CD4-positive, alpha-beta memory T cell (primary cell): ENCODE data around the gene KRTAP9-8. TPM values are rescaled to one million over a fixed set of nuclear protein-coding genes. Genes with fewer than 3 reads are reported as not detected.
A peak's percentile ranks its signal among the peaks of the same experiment; 100 is the strongest.
"Not testable (repeated sequence)": the region's sequence is repeated elsewhere in the genome, so short reads cannot be mapped to it uniquely, and the experiment has no call there.

Source experiments
- CTCF ChIA-PET: fragments of 350-600 bp; sonication (Branson Sonifier 250); formaldehyde crosslinking; loops from one replicate; lab custom pipeline; 2021; ENCODE audit warnings: inconsistent platforms; ENCODE audit not compliant: partially characterized antibody; lab: Charles Lee
- POLR2A ChIA-PET: fragments of 350-600 bp; sonication (Branson Sonifier 250); formaldehyde crosslinking; loops from one replicate; lab custom pipeline; 2021; ENCODE audit not compliant: partially characterized antibody; lab: Charles Lee
- DNase-seq, 5 donors: peaks; one replicate each; pipeline versions ENCODE4 v3.0.0 to v3.0.0-alpha.2; 2020 to 2022; ENCODE audit warnings: mixed read lengths in 1 of 5
- H3K27ac ChIP-seq: one replicate; pipeline ENCODE4 v1.7.0; 2013; ENCODE audit warnings: low read depth, low read length
- H3K27me3 ChIP-seq: 2 replicates; pipeline ENCODE4 v1.7.0; 2013; ENCODE audit warnings: mild to moderate bottlenecking, low read length, moderate library complexity; ENCODE audit not compliant: insufficient read depth
- H3K36me3 ChIP-seq: 2 replicates; pipeline ENCODE4 v1.7.0; 2013; ENCODE audit warnings: mild to moderate bottlenecking, low read length, moderate library complexity; ENCODE audit not compliant: insufficient read depth
- H3K4me1 ChIP-seq: 2 replicates; pipeline ENCODE4 v1.7.0; 2013; ENCODE audit warnings: mild to moderate bottlenecking, low read length, moderate library complexity; ENCODE audit not compliant: insufficient read depth
- H3K4me3 ChIP-seq, 2 donors: one replicate each; pipeline ENCODE4 v1.7.0; 2013; ENCODE audit warnings: low read length in 2 of 2, mild to moderate bottlenecking in 1 of 2
- H3K9me3 ChIP-seq, 2 donors: one replicate each; pipeline ENCODE4 v1.7.0; 2013; ENCODE audit warnings: low read length in 2 of 2, control low read depth in 1 of 2; ENCODE audit not compliant: control insufficient read depth in 1 of 2
- H3K27ac Mint-ChIP-seq, 7 donors: one replicate each; pipeline ENCODE4 v1.8.0; 2020 to 2021; ENCODE audit warnings: mixed read lengths in 7 of 7, mild to moderate bottlenecking in 6 of 7, inconsistent platforms in 3 of 7, moderate library complexity in 3 of 7
- H3K27me3 Mint-ChIP-seq, 2 donors: one replicate each; pipeline ENCODE4 v1.8.0; 2020 to 2021; ENCODE audit warnings: mixed read lengths in 2 of 2
- H3K36me3 Mint-ChIP-seq, 2 donors: one replicate each; pipeline ENCODE4 v1.8.0; 2020 to 2021; ENCODE audit warnings: mixed read lengths in 2 of 2, inconsistent platforms in 1 of 2, mild to moderate bottlenecking in 1 of 2
- H3K4me1 Mint-ChIP-seq, 4 donors: one replicate each; pipeline ENCODE4 v1.8.0; 2020 to 2021; ENCODE audit warnings: mixed read lengths in 4 of 4, mild to moderate bottlenecking in 1 of 4
- H3K4me3 Mint-ChIP-seq, 8 donors: one replicate each; pipeline ENCODE4 v1.8.0; 2020 to 2021; ENCODE audit warnings: mixed read lengths in 8 of 8, mild to moderate bottlenecking in 7 of 8, moderate library complexity in 6 of 8, inconsistent platforms in 3 of 8
- H3K9me3 Mint-ChIP-seq, 8 donors: one replicate each; pipeline ENCODE4 v1.8.0; 2020 to 2021; ENCODE audit warnings: mixed read lengths in 8 of 8, mild to moderate bottlenecking in 5 of 8, inconsistent platforms in 3 of 8, moderate library complexity in 1 of 8
- intact Hi-C: fragments of 100-400 bp; cut with micrococcal nuclease; formaldehyde crosslinking; loops from one replicate; pipeline ENCODE4 v1.15.1; 2023
- polyA plus RNA-seq, 2 donors: library from polyadenylated mRNA; unstranded; fragments of 300-500 nt; fragmentation: Illumina TruSeq; gene quantifications; one replicate each; pipeline ENCODE4 v1.2.3, GENCODE V29; 2021
- total RNA-seq, 2 experiments: library from RNA; stranded (reverse); gene quantifications; one replicate each; pipeline ENCODE4 v1.2.3, GENCODE V29; 2021

KRTAP9-8 gene
- total and polyA plus RNA-seq, 4 experiments from 2014 or later, result not detected

GRCh38 chr17:41237116-41237515 is 683 bp upstream of the KRTAP9-8 start:
- H3K36me3 ChIP-seq, H3K4me3 Mint-ChIP-seq, H3K36me3 Mint-ChIP-seq, DNase-seq, intact Hi-C loops, H3K4me1 Mint-ChIP-seq, H3K27me3 ChIP-seq, CTCF ChIA-PET, H3K9me3 ChIP-seq, H3K4me1 ChIP-seq, H3K27ac Mint-ChIP-seq, H3K27ac ChIP-seq, POLR2A ChIA-PET, H3K9me3 Mint-ChIP-seq, H3K4me3 ChIP-seq: not testable (repeated sequence)
- H3K27me3 Mint-ChIP-seq, result peaks cover 22 to 24% of the 10 kb centered on the region in 2 donors

- H3K27ac ChIP-seq, H3K9me3 ChIP-seq, DNase-seq, H3K36me3 ChIP-seq, H3K27me3 ChIP-seq, H3K4me3 Mint-ChIP-seq, H3K4me1 Mint-ChIP-seq, H3K4me3 ChIP-seq, intact Hi-C loops, H3K4me1 ChIP-seq, CTCF ChIA-PET, H3K36me3 Mint-ChIP-seq, POLR2A ChIA-PET, H3K9me3 Mint-ChIP-seq: not testable (repeated sequence)
- peak overlapping the region in 1 of 7 donors; percentile 11 for H3K27ac Mint-ChIP-seq
- H3K27me3 Mint-ChIP-seq, result peaks cover 3 to 10% of the 10 kb centered on the region in 2 donors
These were observed 9.4 kb downstream of the KRTAP9-8 start for GRCh38 chr17:41246995-41247787.

- H3K27me3 Mint-ChIP-seq, H3K9me3 ChIP-seq, H3K27ac ChIP-seq, CTCF ChIA-PET, POLR2A ChIA-PET, H3K4me3 Mint-ChIP-seq, intact Hi-C loops, H3K4me3 ChIP-seq, H3K36me3 ChIP-seq, H3K36me3 Mint-ChIP-seq, H3K27ac Mint-ChIP-seq, DNase-seq, H3K4me1 Mint-ChIP-seq, H3K9me3 Mint-ChIP-seq, H3K27me3 ChIP-seq, H3K4me1 ChIP-seq: not testable (repeated sequence)
These were observed 11.9 kb downstream of the KRTAP9-8 start, which contains the start of gene KRTAP9-4 for GRCh38 chr17:41249637-41250240. KRTAP9-4 (plus strand) TSS chr17:41249687; CDS start chr17:41249721, 34 bp downstream.

GRCh38 chr17:41251261-41251660 is 13.5 kb downstream of the KRTAP9-8 start:
- no peaks in the 10 kb centered on the region for H3K36me3 Mint-ChIP-seq
- ChIA-PET POLR2A (no interaction called here), CTCF (no interaction called here)
- H3K27me3 ChIP-seq, result no peaks in the 10 kb centered on the region
- no peaks in the 10 kb centered on the region for H3K4me1 ChIP-seq
- peaks cover 0 to 9% (median 0%) of the 10 kb centered on the region in 4 donors for H3K4me1 Mint-ChIP-seq
- intact Hi-C loops, result no loop called here
- H3K9me3 Mint-ChIP-seq, result no peaks in the 10 kb centered on the region
- H3K4me3 ChIP-seq, result no peak overlapping the region
- H3K4me3 Mint-ChIP-seq, result no peak overlapping the region
- no peaks in the 10 kb centered on the region for H3K9me3 ChIP-seq
- no peak overlapping the region for H3K27ac ChIP-seq
- H3K27ac Mint-ChIP-seq, result no peak overlapping the region
- H3K36me3 ChIP-seq, result no peaks in the 10 kb centered on the region
- H3K27me3 Mint-ChIP-seq, result peaks cover 7 to 14% of the 10 kb centered on the region in 2 donors
- DNase-seq, result no peak

GRCh38 chr17:41254861-41255260 is 17.1 kb downstream of the KRTAP9-8 start:
- no peak overlapping the region for H3K27ac Mint-ChIP-seq
- peaks cover 11 to 19% of the 10 kb centered on the region in 2 donors for H3K27me3 Mint-ChIP-seq
- ChIA-PET CTCF (no interaction called here), POLR2A (no interaction called here)
- H3K4me3 Mint-ChIP-seq, result no peak overlapping the region
- intact Hi-C loops, result no loop called here
- Histone ChIP-seq H3K9me3 (no peaks in the 10 kb centered on the region), H3K27me3 (no peaks in the 10 kb centered on the region), H3K4me1 (no peaks in the 10 kb centered on the region), H3K4me3 (no peak overlapping the region), H3K27ac (no peak overlapping the region), H3K36me3 (no peaks in the 10 kb centered on the region)
- H3K36me3 Mint-ChIP-seq, result no peaks in the 10 kb centered on the region
- no peaks in the 10 kb centered on the region for H3K9me3 Mint-ChIP-seq
- DNase-seq, result no peak
- peaks cover 0 to 5% (median under 1%) of the 10 kb centered on the region in 4 donors for H3K4me1 Mint-ChIP-seq

GRCh38 chr17:41255381-41256290 is 17.8 kb downstream of the KRTAP9-8 start, which contains the start of gene KRTAP9-9:
KRTAP9-9 (plus strand) TSS chr17:41255384.
- POLR2A ChIA-PET, H3K36me3 Mint-ChIP-seq: not testable (repeated sequence)
- H3K27ac Mint-ChIP-seq, result peak within 1 kb of the TSS in 2 of 7 donors; percentile 2 to 43

GRCh38 chr17:41256291-41256685 is 18.5 kb downstream of the KRTAP9-8 start:
- no peaks in the 10 kb centered on the region for H3K9me3 ChIP-seq
- Mint-ChIP-seq H3K4me3 (no peak overlapping the region), H3K27me3 (peaks cover 16 to 22% of the 10 kb centered on the region in 2 donors), H3K4me1 (peaks cover 4 to 12% (median 9%) of the 10 kb centered on the region in 4 donors), H3K36me3 (no peaks in the 10 kb centered on the region), H3K27ac (no peak overlapping the region), H3K9me3 (no peaks in the 10 kb centered on the region)
- intact Hi-C loops, result no loop called here
- no peak overlapping the region for H3K4me3 ChIP-seq
- H3K27me3 ChIP-seq, result no peaks in the 10 kb centered on the region
- POLR2A ChIA-PET, result no interaction called here
- H3K27ac ChIP-seq, result no peak overlapping the region
- H3K36me3 ChIP-seq, result no peaks in the 10 kb centered on the region
- no peaks in the 10 kb centered on the region for H3K4me1 ChIP-seq
- CTCF ChIA-PET, result no interaction called here
- no peak for DNase-seq

More at GRCh38 chr17:41255381-41256290, 17.8 kb downstream of the KRTAP9-8 start, which contains the start of gene KRTAP9-9:
- intact Hi-C loops, H3K36me3 ChIP-seq, H3K27me3 ChIP-seq, DNase-seq, H3K9me3 ChIP-seq, CTCF ChIA-PET, H3K4me1 Mint-ChIP-seq, H3K9me3 Mint-ChIP-seq, H3K27ac ChIP-seq, H3K4me3 ChIP-seq, H3K4me3 Mint-ChIP-seq, H3K4me1 ChIP-seq: not testable (repeated sequence)
- peaks cover 15 to 19% of the 10 kb centered on the region in 2 donors for H3K27me3 Mint-ChIP-seq
